ENCODE results near the gene HOXA3.

HOXA3 gene

GRCh38 chr7:27151931-27152815, at the start of gene HOXA3:
Gene HOXA3 (minus strand): TSS chr7:27152583. CDS start chr7:27110640, 41,943 bp downstream.
- Histone ChIP-seq H3K27me3 (ENCODE audit: low read depth, low read length) (peaks cover 87% of the 10 kb centered on the region), H3K36me3 (ENCODE audit: control insufficient read depth in 1 of 2, insufficient read depth in 2 of 2, low read length in 2 of 2) (no peaks in the 10 kb centered on the region), H3K27ac (ENCODE audit: low read length) (no peak within 1 kb of the TSS), H3K4me1 (ENCODE audit: control insufficient read depth in 1 of 2, insufficient read depth in 2 of 2, low read length in 2 of 2) (peaks cover 0 to 47% of the 10 kb centered on the region in 2 donors), H3K9me3 (ENCODE audit: control insufficient read depth in 1 of 2, low read length in 2 of 2) (no peaks in the 10 kb centered on the region), H3K4me3 (ENCODE audit: low read depth in 1 of 2, low read length in 2 of 2) (peak within 1 kb of the TSS; percentile 46 to 60)

- Histone ChIP-seq H3K9me3 (ENCODE audit: control insufficient read depth in 1 of 2, low read length in 2 of 2) (peaks cover 0 to 3% of the 10 kb centered on the region in 2 donors), H3K27me3 (ENCODE audit: low read depth, low read length) (peaks cover 89% of the 10 kb centered on the region), H3K27ac (ENCODE audit: low read length) (no peak overlapping the region), H3K4me3 (ENCODE audit: low read depth in 1 of 2, low read length in 2 of 2) (peak overlapping the region in 1 of 2 donors; percentile 3), H3K4me1 (ENCODE audit: control insufficient read depth in 1 of 2, insufficient read depth in 2 of 2, low read length in 2 of 2) (peaks cover 0 to 41% of the 10 kb centered on the region in 2 donors), H3K36me3 (ENCODE audit: control insufficient read depth in 1 of 2, insufficient read depth in 2 of 2, low read length in 2 of 2) (no peaks in the 10 kb centered on the region)
These were observed 49.2 kb upstream of the HOXA3 start for GRCh38 chr7:27201580-27202017.

- no peaks in the 10 kb centered on the region for H3K36me3 ChIP-seq (ENCODE audit: control insufficient read depth in 1 of 2, insufficient read depth in 2 of 2, low read length in 2 of 2)
- H3K27me3 ChIP-seq (ENCODE audit: low read depth, low read length) = peaks cover 88% of the 10 kb centered on the region
- no peak overlapping the region for H3K27ac ChIP-seq (ENCODE audit: low read length)
- peaks cover 0 to 41% of the 10 kb centered on the region in 2 donors for H3K4me1 ChIP-seq (ENCODE audit: control insufficient read depth in 1 of 2, insufficient read depth in 2 of 2, low read length in 2 of 2)
- H3K9me3 ChIP-seq (ENCODE audit: control insufficient read depth in 1 of 2, low read length in 2 of 2) = peaks cover 0 to 3% of the 10 kb centered on the region in 2 donors
- H3K4me3 ChIP-seq (ENCODE audit: low read depth in 1 of 2, low read length in 2 of 2) = peak overlapping the region in 1 of 2 donors; percentile 51
These were observed 48.6 kb upstream of the HOXA3 start for GRCh38 chr7:27200761-27201579.

- H3K4me1 ChIP-seq (ENCODE audit: control insufficient read depth in 1 of 2, insufficient read depth in 2 of 2, low read length in 2 of 2) = peaks cover 0 to 37% of the 10 kb centered on the region in 2 donors
- peak within 1 kb of the TSS in 1 of 2 donors; percentile 51 for H3K4me3 ChIP-seq (ENCODE audit: low read depth in 1 of 2, low read length in 2 of 2)
- H3K36me3 ChIP-seq (ENCODE audit: control insufficient read depth in 1 of 2, insufficient read depth in 2 of 2, low read length in 2 of 2) = no peaks in the 10 kb centered on the region
- H3K9me3 ChIP-seq (ENCODE audit: control insufficient read depth in 1 of 2, low read length in 2 of 2) = peaks cover 0 to 3% of the 10 kb centered on the region in 2 donors
- peaks cover 85% of the 10 kb centered on the region for H3K27me3 ChIP-seq (ENCODE audit: low read depth, low read length)
- H3K27ac ChIP-seq (ENCODE audit: low read length) = no peak within 1 kb of the TSS
These were observed 47.7 kb upstream of the HOXA3 start, which contains the start of gene HOXA13 for GRCh38 chr7:27199849-27200760. Gene HOXA13 (minus strand): TSS chr7:27200091. CDS start chr7:27200077, 14 bp downstream.

- H3K4me3 ChIP-seq (ENCODE audit: low read depth in 1 of 2, low read length in 2 of 2) = peak overlapping the region in 1 of 2 donors; percentile 39
- H3K36me3 ChIP-seq (ENCODE audit: control insufficient read depth in 1 of 2, insufficient read depth in 2 of 2, low read length in 2 of 2) = no peaks in the 10 kb centered on the region
- H3K4me1 ChIP-seq (ENCODE audit: control insufficient read depth in 1 of 2, insufficient read depth in 2 of 2, low read length in 2 of 2) = peaks cover 0 to 30% of the 10 kb centered on the region in 2 donors
- H3K9me3 ChIP-seq (ENCODE audit: control insufficient read depth in 1 of 2, low read length in 2 of 2) = no peaks in the 10 kb centered on the region
- peaks cover 85% of the 10 kb centered on the region for H3K27me3 ChIP-seq (ENCODE audit: low read depth, low read length)
- H3K27ac ChIP-seq (ENCODE audit: low read length) = no peak overlapping the region
These were observed 46.8 kb upstream of the HOXA3 start for GRCh38 chr7:27198871-27199801.

- Histone ChIP-seq H3K36me3 (ENCODE audit: control insufficient read depth in 1 of 2, insufficient read depth in 2 of 2, low read length in 2 of 2) (no peaks in the 10 kb centered on the region), H3K27me3 (ENCODE audit: low read depth, low read length) (peaks cover 85% of the 10 kb centered on the region), H3K27ac (ENCODE audit: low read length) (no peak overlapping the region), H3K4me3 (ENCODE audit: low read depth in 1 of 2, low read length in 2 of 2) (no peak overlapping the region), H3K9me3 (ENCODE audit: control insufficient read depth in 1 of 2, low read length in 2 of 2) (no peaks in the 10 kb centered on the region), H3K4me1 (ENCODE audit: control insufficient read depth in 1 of 2, insufficient read depth in 2 of 2, low read length in 2 of 2) (peaks cover 0 to 32% of the 10 kb centered on the region in 2 donors)
These were observed 45.9 kb upstream of the HOXA3 start for GRCh38 chr7:27198138-27198841.

GRCh38 chr7:27197137-27198042, 45.0 kb upstream of the HOXA3 start:
- H3K27ac ChIP-seq (ENCODE audit: low read length) = no peak overlapping the region
- H3K4me3 ChIP-seq (ENCODE audit: low read depth in 1 of 2, low read length in 2 of 2) = no peak overlapping the region
- peaks cover 81% of the 10 kb centered on the region for H3K27me3 ChIP-seq (ENCODE audit: low read depth, low read length)

GRCh38 chr7:27196287-27196767, 43.9 kb upstream of the HOXA3 start:
- H3K27ac ChIP-seq (ENCODE audit: low read length) = no peak overlapping the region
- peaks cover 0 to 40% of the 10 kb centered on the region in 2 donors for H3K4me1 ChIP-seq (ENCODE audit: control insufficient read depth in 1 of 2, insufficient read depth in 2 of 2, low read length in 2 of 2)
- H3K4me3 ChIP-seq (ENCODE audit: low read depth in 1 of 2, low read length in 2 of 2) = no peak overlapping the region
- H3K27me3 ChIP-seq (ENCODE audit: low read depth, low read length) = peaks cover 82% of the 10 kb centered on the region
- no peaks in the 10 kb centered on the region for H3K36me3 ChIP-seq (ENCODE audit: control insufficient read depth in 1 of 2, insufficient read depth in 2 of 2, low read length in 2 of 2)
- H3K9me3 ChIP-seq (ENCODE audit: control insufficient read depth in 1 of 2, low read length in 2 of 2) = no peaks in the 10 kb centered on the region

More at GRCh38 chr7:27197137-27198042, 45.0 kb upstream of the HOXA3 start:
- peaks cover 0 to 38% of the 10 kb centered on the region in 2 donors for H3K4me1 ChIP-seq (ENCODE audit: control insufficient read depth in 1 of 2, insufficient read depth in 2 of 2, low read length in 2 of 2)
- no peaks in the 10 kb centered on the region for H3K36me3 ChIP-seq (ENCODE audit: control insufficient read depth in 1 of 2, insufficient read depth in 2 of 2, low read length in 2 of 2)
- no peaks in the 10 kb centered on the region for H3K9me3 ChIP-seq (ENCODE audit: control insufficient read depth in 1 of 2, low read length in 2 of 2)
